GM12891 (cell line): Measurements from ENCODE around the gene AGBL1.

ENCODE experiments used
- PAX5 ChIP-seq: IDR thresholded peaks from 2 replicates; pipeline ENCODE4 v1.6.1; 2011; ENCODE audit warnings: low read length, moderate library complexity, mild to moderate bottlenecking; ENCODE audit not compliant: insufficient read depth, severe bottlenecking
- POLR2A ChIP-seq: IDR thresholded peaks from 2 replicates; pipeline ENCODE4 v1.6.1; 2011; ENCODE audit warnings: low read depth, low read length, control low read depth
- POLR2AphosphoS5 ChIP-seq: IDR thresholded peaks from 2 replicates; pipeline ENCODE4 v1.6.1; 2011; ENCODE audit warnings: low read depth, low read length, control low read depth
- POU2F2 ChIP-seq: IDR thresholded peaks from 2 replicates; pipeline ENCODE4 v1.6.1; 2011; ENCODE audit warnings: low read depth, mild to moderate bottlenecking, control low read depth, low read length, moderate library complexity
- SPI1 ChIP-seq: IDR thresholded peaks from 2 replicates; pipeline ENCODE4 v1.6.1; 2011; ENCODE audit warnings: low read depth, low read length, control low read depth
- TAF1 ChIP-seq: IDR thresholded peaks from 2 replicates; pipeline ENCODE4 v1.6.1; 2011; ENCODE audit warnings: low read depth, low read length, control low read depth

DNA sequence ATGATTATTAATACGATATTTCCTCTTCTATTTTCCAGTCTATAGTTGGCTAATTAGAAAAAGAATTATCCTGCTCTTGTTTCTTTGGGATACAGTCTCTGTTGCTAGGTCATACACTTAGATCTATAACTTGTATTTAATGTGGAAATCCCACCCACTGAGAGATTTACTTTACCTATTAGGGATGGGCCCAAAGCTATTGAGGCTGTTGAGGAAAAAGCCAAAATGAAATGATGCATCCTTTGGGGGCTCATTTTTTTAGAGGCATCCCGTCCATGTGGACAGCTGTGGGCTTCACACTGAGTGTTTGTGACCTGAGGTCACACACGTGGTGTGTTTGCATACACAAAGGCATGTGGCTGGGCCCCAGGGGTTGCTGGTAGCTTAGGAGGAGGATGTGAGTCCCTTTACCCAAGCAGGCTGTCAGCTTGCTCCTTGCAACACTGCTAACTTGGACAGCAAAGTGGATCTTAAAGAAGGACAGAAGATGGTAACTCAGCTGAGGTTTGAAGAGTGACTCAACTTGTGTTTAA lies 477.4 kb downstream of the AGBL1 start:
- TF ChIP-seq POU2F2 (no peak), POLR2A (no peak), TAF1 (no peak), POLR2AphosphoS5 (no peak), SPI1 (no peak), PAX5 (no peak)
